Measurements from ENCODE around the gene HTR4.

DNA sequence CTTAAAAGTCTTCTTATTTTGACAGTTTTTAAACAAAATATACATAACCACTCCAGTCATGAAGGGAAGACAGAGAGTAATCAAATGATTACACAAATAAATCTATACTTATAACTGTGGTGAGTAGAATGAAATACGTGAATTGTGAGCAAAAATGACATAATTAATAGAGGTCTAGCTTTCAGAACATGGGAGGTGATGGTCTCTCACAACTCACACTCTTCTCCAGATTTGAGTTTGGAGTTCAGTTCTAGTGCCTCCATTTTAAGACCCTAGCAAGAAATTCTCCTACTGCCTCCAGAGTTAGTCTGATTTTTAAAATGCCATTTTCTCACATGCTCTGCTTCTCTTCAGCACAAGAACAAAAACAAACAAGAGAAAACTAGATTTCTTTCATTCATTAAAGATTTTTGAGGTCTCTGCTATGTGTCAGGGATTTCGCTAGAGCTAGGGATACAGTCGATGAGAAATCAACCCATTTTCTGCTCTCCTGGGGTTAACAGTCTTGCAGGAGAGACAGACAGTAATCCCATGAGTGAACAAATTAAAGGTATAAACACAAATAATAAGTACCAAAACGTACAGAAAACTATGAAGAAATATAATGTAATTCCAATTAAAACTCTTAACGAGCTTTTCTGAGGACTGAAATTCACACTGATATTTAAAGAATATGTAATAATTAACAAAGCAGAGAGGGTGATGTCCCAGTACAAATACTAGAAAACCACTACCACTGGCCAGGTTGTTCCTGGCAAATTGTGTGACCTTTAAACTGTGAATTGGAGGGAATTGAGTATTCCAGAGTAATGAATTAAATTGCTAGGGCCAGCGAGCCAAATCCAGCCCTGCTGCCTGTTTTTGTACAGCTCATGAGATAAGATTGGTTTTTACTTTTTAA lies 27.1 kb upstream of the HTR4 start:
- TF ChIP-seq, protein P1, sequence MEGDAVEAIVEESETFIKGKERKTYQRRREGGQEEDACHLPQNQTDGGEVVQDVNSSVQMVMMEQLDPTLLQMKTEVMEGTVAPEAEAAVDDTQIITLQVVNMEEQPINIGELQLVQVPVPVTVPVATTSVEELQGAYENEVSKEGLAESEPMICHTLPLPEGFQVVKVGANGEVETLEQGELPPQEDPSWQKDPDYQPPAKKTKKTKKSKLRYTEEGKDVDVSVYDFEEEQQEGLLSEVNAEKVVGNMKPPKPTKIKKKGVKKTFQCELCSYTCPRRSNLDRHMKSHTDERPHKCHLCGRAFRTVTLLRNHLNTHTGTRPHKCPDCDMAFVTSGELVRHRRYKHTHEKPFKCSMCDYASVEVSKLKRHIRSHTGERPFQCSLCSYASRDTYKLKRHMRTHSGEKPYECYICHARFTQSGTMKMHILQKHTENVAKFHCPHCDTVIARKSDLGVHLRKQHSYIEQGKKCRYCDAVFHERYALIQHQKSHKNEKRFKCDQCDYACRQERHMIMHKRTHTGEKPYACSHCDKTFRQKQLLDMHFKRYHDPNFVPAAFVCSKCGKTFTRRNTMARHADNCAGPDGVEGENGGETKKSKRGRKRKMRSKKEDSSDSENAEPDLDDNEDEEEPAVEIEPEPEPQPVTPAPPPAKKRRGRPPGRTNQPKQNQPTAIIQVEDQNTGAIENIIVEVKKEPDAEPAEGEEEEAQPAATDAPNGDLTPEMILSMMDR (conservative IDR thresholded peaks at IDR 0.05; ENCODE audit: low read depth, low read length) = no peak
- TF ChIP-seq CEBPB (IDR thresholded peaks at IDR 0.05; ENCODE audit: low read depth, low read length) = no peak
- no peak for TF ChIP-seq MAFK (IDR thresholded peaks at IDR 0.05; ENCODE audit: low read depth, low read length)
- no peak for TF ChIP-seq POLR2A (IDR thresholded peaks at IDR 0.05; ENCODE audit: low read depth, low read length)
- no peak for TF ChIP-seq SMC3 (IDR thresholded peaks at IDR 0.05; ENCODE audit: low read depth, low read length)
- no peak for TF ChIP-seq RAD21 (IDR thresholded peaks at IDR 0.05; ENCODE audit: low read length)
- TF ChIP-seq RFX5 (IDR thresholded peaks at IDR 0.05; ENCODE audit: low read depth, low read length) = no peak
- TF ChIP-seq FOS (IDR thresholded peaks at IDR 0.05; ENCODE audit: low read depth, low read length) = no peak
- TF ChIP-seq MAZ (IDR thresholded peaks at IDR 0.05; ENCODE audit: borderline replicate concordance, low read depth, low read length) = no peak
- TF ChIP-seq, protein P2, sequence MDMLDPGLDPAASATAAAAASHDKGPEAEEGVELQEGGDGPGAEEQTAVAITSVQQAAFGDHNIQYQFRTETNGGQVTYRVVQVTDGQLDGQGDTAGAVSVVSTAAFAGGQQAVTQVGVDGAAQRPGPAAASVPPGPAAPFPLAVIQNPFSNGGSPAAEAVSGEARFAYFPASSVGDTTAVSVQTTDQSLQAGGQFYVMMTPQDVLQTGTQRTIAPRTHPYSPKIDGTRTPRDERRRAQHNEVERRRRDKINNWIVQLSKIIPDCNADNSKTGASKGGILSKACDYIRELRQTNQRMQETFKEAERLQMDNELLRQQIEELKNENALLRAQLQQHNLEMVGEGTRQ (IDR thresholded peaks at IDR 0.05; ENCODE audit: low read depth, low read length) = no peak
- no peak for TF ChIP-seq RCOR1 (IDR thresholded peaks at IDR 0.05; ENCODE audit: insufficient replicate concordance, low read length)
- no peak for TF ChIP-seq BHLHE40 (IDR thresholded peaks at IDR 0.05; ENCODE audit: low read depth, low read length)
- TF ChIP-seq, protein P3, sequence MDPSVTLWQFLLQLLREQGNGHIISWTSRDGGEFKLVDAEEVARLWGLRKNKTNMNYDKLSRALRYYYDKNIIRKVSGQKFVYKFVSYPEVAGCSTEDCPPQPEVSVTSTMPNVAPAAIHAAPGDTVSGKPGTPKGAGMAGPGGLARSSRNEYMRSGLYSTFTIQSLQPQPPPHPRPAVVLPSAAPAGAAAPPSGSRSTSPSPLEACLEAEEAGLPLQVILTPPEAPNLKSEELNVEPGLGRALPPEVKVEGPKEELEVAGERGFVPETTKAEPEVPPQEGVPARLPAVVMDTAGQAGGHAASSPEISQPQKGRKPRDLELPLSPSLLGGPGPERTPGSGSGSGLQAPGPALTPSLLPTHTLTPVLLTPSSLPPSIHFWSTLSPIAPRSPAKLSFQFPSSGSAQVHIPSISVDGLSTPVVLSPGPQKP (IDR thresholded peaks at IDR 0.05; ENCODE audit: borderline replicate concordance, low read depth, low read length) = no peak
- no peak for TF ChIP-seq MXI1 (IDR thresholded peaks at IDR 0.05; ENCODE audit: borderline replicate concordance, low read depth, low read length)

All from IMR-90 (cell line).